Activated B cell treated with CpG ODN at 0.5 μM for 24 hours (primary cell): ENCODE measurements around the gene TEPSIN. TPM values are rescaled to one million over a fixed set of nuclear protein-coding genes. Genes with fewer than 3 reads are reported as not detected.

Experiments
- ATAC-seq: fragments of 200-7000 bp; cut with Tn5 transposase; one replicate; pipeline ENCODE4 v1.10.0; 2021; ENCODE audit warnings: low read depth, mild to moderate bottlenecking, moderate library complexity
- CTCF ChIA-PET: fragments of 350-600 bp; sonication (Branson Sonifier 250); formaldehyde crosslinking; loops from one replicate; lab custom pipeline; 2021; ENCODE audit warnings: antibody characterized with exemption; lab: Charles Lee
- POLR2A ChIA-PET: fragments of 350-600 bp; sonication (Branson Sonifier 250); formaldehyde crosslinking; loops from one replicate; lab custom pipeline; 2021; ENCODE audit warnings: antibody characterized with exemption; lab: Charles Lee
- DNase-seq: peaks from one replicate; pipeline ENCODE4 v3.0.0; 2022
- H3K27ac Mint-ChIP-seq: one replicate; pipeline ENCODE4 v1.8.0; 2020; ENCODE audit warnings: mixed read lengths
- H3K27me3 Mint-ChIP-seq: one replicate; pipeline ENCODE4 v1.8.0; 2021; ENCODE audit warnings: mixed read lengths
- H3K36me3 Mint-ChIP-seq: one replicate; pipeline ENCODE4 v1.8.0; 2021; ENCODE audit warnings: low read depth, mixed read lengths
- H3K4me1 Mint-ChIP-seq: one replicate; pipeline ENCODE4 v1.8.0; 2021; ENCODE audit warnings: mixed read lengths
- H3K4me3 Mint-ChIP-seq: one replicate; pipeline ENCODE4 v1.8.0; 2020; ENCODE audit warnings: mild to moderate bottlenecking, mixed read lengths
- H3K9me3 Mint-ChIP-seq: one replicate; pipeline ENCODE4 v1.8.0; 2020; ENCODE audit warnings: mixed read lengths
- CTCF ChIP-seq: fragments of 200-600 bp; IDR thresholded peaks from one replicate; pipeline ENCODE4 v1.8.0; 2022; ENCODE audit warnings: antibody characterized with exemption, mild to moderate bottlenecking
- intact Hi-C: fragments of 100-400 bp; cut with micrococcal nuclease; formaldehyde crosslinking; loops from one replicate; pipeline ENCODE4 v1.15.1; 2024
- total RNA-seq: library from RNA; stranded (reverse); gene quantifications from 2 replicates; pipeline ENCODE4 v1.2.3, GENCODE V29; 2022

TEPSIN gene
- total RNA-seq, 1 donor from 2014 or later, result 102 TPM

GRCh38 chr17:81252987-81253329, 14.1 kb upstream of the TEPSIN start:
- H3K36me3 Mint-ChIP-seq, result peaks cover 55% of the 10 kb centered on the region
- H3K4me3 Mint-ChIP-seq, result no peak overlapping the region
- H3K9me3 Mint-ChIP-seq, result no peaks in the 10 kb centered on the region
- no peak for ATAC-seq
- no peaks in the 10 kb centered on the region for H3K27me3 Mint-ChIP-seq
- TF ChIP-seq CTCF, result no peak
- POLR2A ChIA-PET, result interaction anchor here (0.6 to 1.0 kb wide), 2 partner anchors 260 to 265 kb away, joined by 3 to 6 read pairs; partner anchors contain the start of gene ACTG1
- H3K4me1 Mint-ChIP-seq, result peaks cover 11% of the 10 kb centered on the region
- no peak for DNase-seq
- CTCF ChIA-PET, result interaction anchor here (0.8 to 3.6 kb wide), 6 partner anchors 14 to 348 kb away, joined by 3 to 26 read pairs (median 5); partner anchors contain the start of genes CEP131, NDUFAF8 and TEPSIN
- H3K27ac Mint-ChIP-seq, result no peak overlapping the region
- intact Hi-C loops, result loop anchor here (1.0 to 5.0 kb wide), 6 partner anchors 42 to 348 kb away; partner anchors contain the start of genes FAAP100 and SLC38A10

GRCh38 chr17:81252326-81252986, 13.6 kb upstream of the TEPSIN start:
- H3K27ac Mint-ChIP-seq, result no peak overlapping the region
- no peak overlapping the region for H3K4me3 Mint-ChIP-seq
- POLR2A ChIA-PET, result interaction anchor here (0.6 to 1.5 kb wide), 3 partner anchors 14 to 265 kb away, joined by 3 to 6 read pairs (median 6); partner anchors contain the start of genes ACTG1, NDUFAF8 and TEPSIN

GRCh38 chr17:81251709-81252301, 12.9 kb upstream of the TEPSIN start:
- POLR2A ChIA-PET, result interaction anchor here (1.5 kb wide), 1 partner anchor 13 kb away, joined by 6 read pairs; the partner anchor contains the start of genes NDUFAF8 and TEPSIN
- ATAC-seq, result no peak
- intact Hi-C loops, result loop anchor here (2.0 to 5.0 kb wide), 3 partner anchors 43 to 300 kb away; partner anchors contain the start of genes FAAP100 and SLC38A10
- no peaks in the 10 kb centered on the region for H3K27me3 Mint-ChIP-seq
- H3K36me3 Mint-ChIP-seq, result peaks cover 48% of the 10 kb centered on the region
- H3K9me3 Mint-ChIP-seq, result no peaks in the 10 kb centered on the region
- H3K27ac Mint-ChIP-seq, result no peak overlapping the region
- no peak for TF ChIP-seq CTCF
- CTCF ChIA-PET, result no interaction called here
- H3K4me3 Mint-ChIP-seq, result no peak overlapping the region
- H3K4me1 Mint-ChIP-seq, result peaks cover 11% of the 10 kb centered on the region
- no peak for DNase-seq

More at GRCh38 chr17:81252326-81252986, 13.6 kb upstream of the TEPSIN start:
- Mint-ChIP-seq H3K36me3 (peaks cover 53% of the 10 kb centered on the region), H3K4me1 (peaks cover 11% of the 10 kb centered on the region), H3K27me3 (no peaks in the 10 kb centered on the region), H3K9me3 (no peaks in the 10 kb centered on the region)
- no peak for TF ChIP-seq CTCF
- DNase-seq (no peak), ATAC-seq (no peak)
- intact Hi-C loops, result loop anchor here (2.0 to 5.0 kb wide), 3 partner anchors 42 to 300 kb away; partner anchors contain the start of genes FAAP100 and SLC38A10
- CTCF ChIA-PET, result interaction anchor here (0.8 to 3.6 kb wide), 6 partner anchors 13 to 349 kb away, joined by 3 to 26 read pairs (median 5); partner anchors contain the start of genes CEP131, NDUFAF8 and TEPSIN

- POLR2A ChIA-PET, result interaction anchor here (1.5 kb wide), 1 partner anchor 12 kb away, joined by 6 read pairs; the partner anchor contains the start of genes NDUFAF8 and TEPSIN
- Mint-ChIP-seq H3K36me3 (peaks cover 49% of the 10 kb centered on the region), H3K4me3 (no peak overlapping the region), H3K9me3 (no peaks in the 10 kb centered on the region), H3K4me1 (peaks cover 11% of the 10 kb centered on the region), H3K27me3 (no peaks in the 10 kb centered on the region), H3K27ac (no peak overlapping the region)
- TF ChIP-seq CTCF, result no peak
- CTCF ChIA-PET, result no interaction called here
- DNase-seq, result no peak
- intact Hi-C loops, result loop anchor here (5.0 kb wide), 2 partner anchors 136 to 301 kb away; partner anchors contain the start of gene FAAP100
- ATAC-seq, result no peak
These were observed 12.3 kb upstream of the TEPSIN start for GRCh38 chr17:81251094-81251708.
